H1 (cell line): ENCODE measurements around the gene RELCH. TPM values are rescaled to one million over a fixed set of nuclear protein-coding genes. Genes with fewer than 3 reads are reported as not detected.

ENCODE experiments used
- CBX5 ChIP-seq: fragments of 300-800, 300-1000 bp; sonication (generic); IDR thresholded peaks from 2 replicates; pipeline ENCODE4 v1.7.1; 2016; ENCODE audit warnings: antibody characterized with exemption, low read length, low read depth
- CHD7 ChIP-seq: fragments of 300-600 bp; sonication (generic); IDR thresholded peaks from 2 replicates; pipeline ENCODE4 v1.7.1; 2012; ENCODE audit warnings: low read length, moderate library complexity, mild to moderate bottlenecking, inconsistent platforms; ENCODE audit not compliant: insufficient replicate concordance
- E2F6 ChIP-seq: IDR thresholded peaks from 2 replicates; pipeline ENCODE4 v1.6.1; 2012; ENCODE audit warnings: inconsistent platforms
- EGR1 ChIP-seq: IDR thresholded peaks from 2 replicates; pipeline ENCODE4 v1.6.1; 2011; ENCODE audit warnings: low read depth, low read length, borderline replicate concordance
- EZH2 ChIP-seq: fragments of 200-600 bp; sonication (generic); IDR thresholded peaks from 2 replicates; pipeline ENCODE4 v1.7.1; 2012; ENCODE audit warnings: low read depth, mild to moderate bottlenecking, moderate library complexity, low read length, inconsistent platforms; ENCODE audit not compliant: severe bottlenecking
- NANOG ChIP-seq: IDR thresholded peaks from 2 replicates; pipeline ENCODE4 v1.6.1; 2011; ENCODE audit warnings: low read length, low read depth, mild to moderate bottlenecking, inconsistent platforms; ENCODE audit not compliant: insufficient read depth, poor library complexity, severe bottlenecking
- RBBP5 ChIP-seq: IDR thresholded peaks from 2 replicates; pipeline ENCODE4 v1.7.1; 2012; ENCODE audit warnings: low read depth, mild to moderate bottlenecking, inconsistent platforms, low read length, moderate library complexity, borderline replicate concordance
- SAP30 ChIP-seq: fragments of 300-600 bp; sonication (generic); IDR thresholded peaks from 2 replicates; pipeline ENCODE4 v1.7.1; 2012; ENCODE audit warnings: low read length, moderate library complexity, mild to moderate bottlenecking, inconsistent platforms; ENCODE audit not compliant: insufficient read depth, insufficient replicate concordance
- SP2 ChIP-seq: IDR thresholded peaks from 2 replicates; pipeline ENCODE4 v1.6.1; 2012; ENCODE audit warnings: mild to moderate bottlenecking, low read length, inconsistent platforms
- SRF ChIP-seq: IDR thresholded peaks from 2 replicates; pipeline ENCODE4 v1.6.1; 2011; ENCODE audit warnings: mild to moderate bottlenecking, low read depth, low read length, moderate library complexity
- TEAD4 ChIP-seq: IDR thresholded peaks from 2 replicates; pipeline ENCODE4 v1.6.1; 2012; ENCODE audit warnings: low read depth, low read length, inconsistent platforms, mixed read lengths
- polyA plus RNA-seq, 7 experiments: library from polyadenylated mRNA; depleted of rRNA in 3 of 7; stranded (reverse) in 5 of 7; unstranded in 2 of 7; fragments of >200 nt in 5 of 7; fragments of 200-250 nt in 2 of 7; gene quantifications; 1 replicate in 5 of 7; 2 replicates in 1 of 7; 4 replicates in 1 of 7; pipeline versions ENCODE4 v1.2.1 to v1.2.3, GENCODE V29; 2011 to 2013; ENCODE audit warnings: missing spikeins in 2 of 7, mixed read lengths in 2 of 7
- total RNA-seq: library from RNA; stranded (reverse); fragmentation: NEBNext Ultra II Directional; extraction: Animal tissue kit (Norgen Biotek cat#: 25700); gene quantifications from 2 replicates; pipeline ENCODE4 v1.2.1, GENCODE V29; 2021

The RELCH gene
- total and polyA plus RNA-seq, 2 of the 8 experiments (the other 6 are each of a cell fraction or from before 2014, with no cell fraction given), result 7.3 to 26.9 TPM

GRCh38 chr18:62175521-62175920 lies 11.5 kb upstream of the RELCH start (continued):
- TF ChIP-seq CHD7 (no peak), TEAD4 (no peak), EGR1 (no peak), SAP30 (no peak), NANOG (no peak), RBBP5 (no peak), SRF (no peak), E2F6 (no peak), CBX5 (no peak), EZH2 (no peak), SP2 (no peak)
